Progenitor cell of endocrine pancreas (in vitro differentiated cells): ENCODE data around the gene RRP15. TPM values are rescaled to one million over a fixed set of nuclear protein-coding genes. Genes with fewer than 3 reads are reported as not detected.
A peak's percentile ranks its signal among the peaks of the same experiment; 100 is the strongest.

Experiments
- DNase-seq: peaks from one replicate; pipeline ENCODE4 v3.0.0; 2021; ENCODE audit warnings: low spot score; ENCODE audit not compliant: unreplicated experiment
- H3K27ac Mint-ChIP-seq: 2 replicates; pipeline ENCODE4 v1.8.0; 2021; ENCODE audit warnings: mild to moderate bottlenecking, moderate library complexity, mixed read lengths
- H3K27me3 Mint-ChIP-seq: 2 replicates; pipeline ENCODE4 v1.8.0; 2021; ENCODE audit warnings: mixed read lengths
- H3K36me3 Mint-ChIP-seq: 2 replicates; pipeline ENCODE4 v1.8.0; 2022; ENCODE audit warnings: mixed read lengths; ENCODE audit not compliant: insufficient read depth
- H3K4me1 Mint-ChIP-seq: 2 replicates; pipeline ENCODE4 v1.8.0; 2021; ENCODE audit warnings: low read depth, mixed read lengths
- H3K4me3 Mint-ChIP-seq: 2 replicates; pipeline ENCODE4 v1.8.0; 2021; ENCODE audit warnings: low read depth, mild to moderate bottlenecking, moderate library complexity, mixed read lengths
- H3K9me3 Mint-ChIP-seq: 2 replicates; pipeline ENCODE4 v1.8.0; 2021; ENCODE audit warnings: low read depth, mixed read lengths
- total RNA-seq: library from RNA; stranded (reverse); gene quantifications from 2 replicates; pipeline ENCODE4 v1.2.1, GENCODE V29; 2021
- TF ChIP-seq, protein P1 (sequence below): fragments of 200-600 bp; sonication (generic); IDR thresholded peaks from one replicate; pipeline ENCODE4 v1.5.0; 2021; ENCODE audit warnings: antibody characterized with exemption, mild to moderate bottlenecking; ENCODE audit not compliant: unreplicated experiment

Gene RRP15
- total RNA-seq, 1 donor from 2014 or later, result 24.6 TPM

DNA sequence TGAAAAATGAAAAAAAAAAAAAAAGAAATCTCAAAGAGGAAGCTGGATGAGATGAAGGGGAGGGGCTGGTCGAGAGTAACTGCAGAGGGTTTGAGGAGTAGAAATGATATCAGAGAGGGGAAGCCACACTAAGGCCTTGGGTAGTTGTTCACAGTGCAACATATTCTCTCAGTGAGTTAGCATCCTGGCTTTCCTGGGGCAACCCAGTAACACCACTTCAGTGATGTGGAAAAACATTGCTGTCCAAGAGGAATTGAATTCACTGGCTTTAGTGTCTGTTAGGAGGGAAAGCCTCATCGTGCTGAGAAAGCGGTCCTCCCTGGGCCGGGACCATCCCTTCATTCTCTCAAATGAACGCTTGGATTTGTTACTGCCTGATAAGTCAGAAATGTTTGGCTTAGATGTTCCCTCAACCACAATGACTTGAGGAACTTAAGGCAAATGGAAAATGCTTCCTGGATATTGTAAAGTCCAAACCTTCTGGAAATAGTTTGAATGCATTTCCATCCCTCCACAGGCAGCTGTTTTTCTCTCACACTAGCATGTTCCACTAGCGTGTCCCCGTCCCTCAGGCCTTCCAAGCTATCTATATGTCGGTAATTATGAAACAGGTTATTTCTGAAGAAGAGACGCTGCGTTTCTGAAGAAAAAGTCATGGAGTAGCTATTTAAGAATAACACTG, 72.3 kb downstream of the RRP15 start:
- DNase-seq, result no peak
- Mint-ChIP-seq H3K9me3 (no peaks in the 10 kb centered on the region), H3K27ac (peak overlapping the region; percentile 84), H3K4me1 (peaks cover 21% of the 10 kb centered on the region), H3K4me3 (no peak overlapping the region), H3K36me3 (peaks cover 9% of the 10 kb centered on the region), H3K27me3 (no peaks in the 10 kb centered on the region)
- TF ChIP-seq, protein P1, sequence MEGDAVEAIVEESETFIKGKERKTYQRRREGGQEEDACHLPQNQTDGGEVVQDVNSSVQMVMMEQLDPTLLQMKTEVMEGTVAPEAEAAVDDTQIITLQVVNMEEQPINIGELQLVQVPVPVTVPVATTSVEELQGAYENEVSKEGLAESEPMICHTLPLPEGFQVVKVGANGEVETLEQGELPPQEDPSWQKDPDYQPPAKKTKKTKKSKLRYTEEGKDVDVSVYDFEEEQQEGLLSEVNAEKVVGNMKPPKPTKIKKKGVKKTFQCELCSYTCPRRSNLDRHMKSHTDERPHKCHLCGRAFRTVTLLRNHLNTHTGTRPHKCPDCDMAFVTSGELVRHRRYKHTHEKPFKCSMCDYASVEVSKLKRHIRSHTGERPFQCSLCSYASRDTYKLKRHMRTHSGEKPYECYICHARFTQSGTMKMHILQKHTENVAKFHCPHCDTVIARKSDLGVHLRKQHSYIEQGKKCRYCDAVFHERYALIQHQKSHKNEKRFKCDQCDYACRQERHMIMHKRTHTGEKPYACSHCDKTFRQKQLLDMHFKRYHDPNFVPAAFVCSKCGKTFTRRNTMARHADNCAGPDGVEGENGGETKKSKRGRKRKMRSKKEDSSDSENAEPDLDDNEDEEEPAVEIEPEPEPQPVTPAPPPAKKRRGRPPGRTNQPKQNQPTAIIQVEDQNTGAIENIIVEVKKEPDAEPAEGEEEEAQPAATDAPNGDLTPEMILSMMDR, result no peak

DNA sequence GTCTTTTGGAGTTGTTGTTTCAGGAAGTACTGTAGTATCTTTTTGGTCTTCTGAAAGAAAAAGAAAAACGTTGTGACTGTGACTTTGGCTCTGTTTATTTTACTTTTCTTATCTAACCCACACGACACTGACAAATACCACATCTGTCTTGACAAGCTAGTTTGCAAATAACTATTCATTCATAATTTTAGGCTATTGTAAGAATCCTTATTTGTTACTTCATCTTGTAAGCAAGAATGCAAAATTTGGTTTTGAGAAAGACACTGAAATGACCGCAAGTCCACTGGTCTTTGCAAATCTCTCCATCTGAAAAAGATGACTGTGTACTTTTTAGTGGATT, 72.8 kb downstream of the RRP15 start:
- Mint-ChIP-seq H3K9me3 (no peaks in the 10 kb centered on the region), H3K4me3 (no peak overlapping the region), H3K4me1 (peaks cover 23% of the 10 kb centered on the region), H3K27ac (no peak overlapping the region), H3K27me3 (no peaks in the 10 kb centered on the region), H3K36me3 (peaks cover 7% of the 10 kb centered on the region)
- DNase-seq, result no peak
- TF ChIP-seq, protein P1, result no peak

GRCh38 chr1:218361298-218362065, 76.4 kb downstream of the RRP15 start:
- Mint-ChIP-seq H3K4me3 (no peak overlapping the region), H3K27ac (peak overlapping the region; percentile 17), H3K4me1 (peaks cover 48% of the 10 kb centered on the region), H3K9me3 (no peaks in the 10 kb centered on the region), H3K27me3 (no peaks in the 10 kb centered on the region), H3K36me3 (peaks cover 3% of the 10 kb centered on the region)
- TF ChIP-seq, protein P1, result peak; percentile 66
- DNase-seq, result no peak

- Mint-ChIP-seq H3K36me3 (peaks cover 3% of the 10 kb centered on the region), H3K27me3 (no peaks in the 10 kb centered on the region), H3K9me3 (no peaks in the 10 kb centered on the region), H3K4me3 (no peak overlapping the region), H3K27ac (no peak overlapping the region), H3K4me1 (peaks cover 53% of the 10 kb centered on the region)
- TF ChIP-seq, protein P1, result no peak
- no peak for DNase-seq
These were observed 77.5 kb downstream of the RRP15 start for GRCh38 chr1:218362418-218363076.

- H3K4me3 Mint-ChIP-seq, result no peak overlapping the region
- peak overlapping the region; percentile 88 for H3K27ac Mint-ChIP-seq
- peaks cover 1% of the 10 kb centered on the region for H3K36me3 Mint-ChIP-seq
- TF ChIP-seq, protein P1, result no peak
- no peak for DNase-seq
- no peaks in the 10 kb centered on the region for H3K27me3 Mint-ChIP-seq
- peaks cover 52% of the 10 kb centered on the region for H3K4me1 Mint-ChIP-seq
- no peaks in the 10 kb centered on the region for H3K9me3 Mint-ChIP-seq
These were observed 78.0 kb downstream of the RRP15 start for GRCh38 chr1:218363141-218363540.
